DND-41 (cell line): Measurements from ENCODE around the gene SLC44A1.

Source experiments
- ATAC-seq: fragments of 200-7000 bp; cut with Tn5 transposase; 3 replicates; pipeline ENCODE4 v1.9.1; 2021; ENCODE audit warnings: low read depth; ENCODE audit not compliant: insufficient read depth
- DNase-seq: peaks from one replicate; pipeline ENCODE4 v3.0.0-alpha.2; 2020
- H2AFZ ChIP-seq: 2 replicates; pipeline ENCODE4 v1.6.0; 2012; ENCODE audit warnings: low read depth, low read length
- H3K27ac ChIP-seq: 2 replicates; pipeline ENCODE4 v1.5.1; 2012; ENCODE audit warnings: low read length, inconsistent platforms
- H3K27me3 ChIP-seq: fragments of 200-600 bp; sonication (generic); 2 replicates; pipeline ENCODE4 v1.6.0; 2012; ENCODE audit warnings: low read length, mild to moderate bottlenecking, inconsistent platforms; ENCODE audit not compliant: insufficient read depth, poor library complexity
- H3K36me3 ChIP-seq: 2 replicates; pipeline ENCODE4 v1.5.1; 2012; ENCODE audit warnings: low read length, inconsistent platforms; ENCODE audit not compliant: insufficient read depth
- H3K4me1 ChIP-seq: 2 replicates; pipeline ENCODE4 v1.5.1; 2012; ENCODE audit warnings: mild to moderate bottlenecking, low read length; ENCODE audit not compliant: insufficient read depth
- H3K4me2 ChIP-seq: 2 replicates; pipeline ENCODE4 v1.6.0; 2012; ENCODE audit warnings: mild to moderate bottlenecking, moderate library complexity, low read length, inconsistent platforms; ENCODE audit not compliant: insufficient read depth
- H3K4me3 ChIP-seq, 2 experiments: fragments of 200-600 bp in 1 of 2; shearing (Covaris generic) in 1 of 2; 2 replicates each; pipeline ENCODE4 v1.5.1; 2012 to 2016; ENCODE audit warnings: inconsistent platforms in 2 of 2, low read length in 2 of 2, mild to moderate bottlenecking in 2 of 2, low read depth in 1 of 2, moderate library complexity in 1 of 2
- H3K79me2 ChIP-seq: 2 replicates; pipeline ENCODE4 v1.6.0; 2012; ENCODE audit warnings: low read length, inconsistent platforms; ENCODE audit not compliant: insufficient read depth
- H3K9ac ChIP-seq: 2 replicates; pipeline ENCODE4 v1.6.0; 2012; ENCODE audit warnings: low read depth, mild to moderate bottlenecking, inconsistent platforms, low read length, moderate library complexity
- H3K9me3 ChIP-seq: 2 replicates; pipeline ENCODE4 v1.5.1; 2012; ENCODE audit warnings: low read length, moderate library complexity, mild to moderate bottlenecking, inconsistent platforms; ENCODE audit not compliant: insufficient read depth, severe bottlenecking
- H4K20me1 ChIP-seq: 2 replicates; pipeline ENCODE4 v1.6.0; 2012; ENCODE audit warnings: low read length; ENCODE audit not compliant: insufficient read depth
- CTCF ChIP-seq: IDR thresholded peaks from 2 replicates; pipeline ENCODE4 v1.5.1; 2012; ENCODE audit warnings: borderline replicate concordance, low read length, moderate library complexity, mild to moderate bottlenecking; ENCODE audit not compliant: poor library complexity, severe bottlenecking; ENCODE audit errors: extremely low read depth
- EZH2 ChIP-seq: IDR thresholded peaks from 3 replicates; pipeline ENCODE4 v1.6.1; 2012; ENCODE audit warnings: borderline replicate concordance, low read depth, mild to moderate bottlenecking, moderate library complexity, low read length, inconsistent platforms; ENCODE audit not compliant: severe bottlenecking

The SLC44A1 gene

GRCh38 chr9:105403552-105404248 lies 159.2 kb downstream of the SLC44A1 start:
- H3K4me2 ChIP-seq: no peak overlapping the region
- no peak overlapping the region for H3K9ac ChIP-seq

GRCh38 chr9:105405514-105406131 lies 161.2 kb downstream of the SLC44A1 start:
- Histone ChIP-seq H3K4me2 (peak overlapping the region; percentile 54; the same call in 1 of the 2 replicates), H3K27me3 (peaks cover 19% of the 10 kb centered on the region), H3K4me3 (no peak overlapping the region), H4K20me1 (no peaks in the 10 kb centered on the region), H3K79me2 (no peaks in the 10 kb centered on the region), H3K36me3 (no peaks in the 10 kb centered on the region), H2AFZ (no peak overlapping the region), H3K9ac (peak overlapping the region; percentile 37; the same call in 1 of the 2 replicates), H3K27ac (peak overlapping the region; percentile 74), H3K4me1 (peaks cover 49% of the 10 kb centered on the region), H3K9me3 (peaks cover under 1% of the 10 kb centered on the region)
- DNase-seq: peak; percentile 81
- ATAC-seq: peak; percentile 94
- no peak for TF ChIP-seq EZH2
- TF ChIP-seq CTCF: no peak

More at GRCh38 chr9:105403552-105404248, 159.2 kb downstream of the SLC44A1 start:
- Histone ChIP-seq H3K9me3 (no peaks in the 10 kb centered on the region), H3K4me1 (peaks cover 49% of the 10 kb centered on the region), H3K27ac (no peak overlapping the region), H4K20me1 (no peaks in the 10 kb centered on the region), H3K36me3 (no peaks in the 10 kb centered on the region), H3K27me3 (peaks cover 19% of the 10 kb centered on the region), H2AFZ (no peak overlapping the region), H3K4me3 (no peak overlapping the region), H3K79me2 (no peaks in the 10 kb centered on the region)
- no peak for ATAC-seq
- DNase-seq: no peak
- no peak for TF ChIP-seq CTCF
- TF ChIP-seq EZH2: no peak

- Histone ChIP-seq H3K9ac (peak overlapping the region; percentile 37; the same call in 1 of the 2 replicates), H4K20me1 (no peaks in the 10 kb centered on the region), H2AFZ (no peak overlapping the region), H3K79me2 (no peaks in the 10 kb centered on the region), H3K27ac (peak overlapping the region; percentile 74), H3K4me3 (no peak overlapping the region), H3K36me3 (no peaks in the 10 kb centered on the region), H3K4me1 (peaks cover 49% of the 10 kb centered on the region), H3K9me3 (peaks cover 6% of the 10 kb centered on the region), H3K27me3 (peaks cover 16% of the 10 kb centered on the region), H3K4me2 (peak overlapping the region; percentile 54; the same call in 1 of the 2 replicates)
- DNase-seq (no peak), ATAC-seq (no peak)
- TF ChIP-seq EZH2 (no peak), CTCF (no peak)
Measured at GRCh38 chr9:105406369-105406768, 161.9 kb downstream of the SLC44A1 start.
